T-helper 1 cell treated with Interleukin-12 subunit alpha and Interleukin-12 subunit beta and Interleukin-4 antibody, amounts not matched to agents 30 ng/mL and 1 ng/mL, for 36 hours (primary cell): ENCODE results near the gene TBC1D1. TPM values are rescaled to one million over a fixed set of nuclear protein-coding genes. Genes with fewer than 3 reads are reported as not detected.

Experiments
- intact Hi-C: fragments of 100-400 bp; cut with micrococcal nuclease; formaldehyde crosslinking; loops from one replicate; pipeline ENCODE4 v1.15.1; 2024
- total RNA-seq: library from RNA; stranded (reverse); gene quantifications from 2 replicates; pipeline ENCODE4 v1.2.3, GENCODE V29; 2022

The TBC1D1 gene
- total RNA-seq, 1 donor from 2014 or later: 65.2 TPM

- intact Hi-C loops: no loop called here
Measured at GRCh38 chr4:38117591-38117990, 226.7 kb downstream of the TBC1D1 start.

GRCh38 chr4:38119668-38120385, 228.9 kb downstream of the TBC1D1 start:
- intact Hi-C loops: no loop called here

- intact Hi-C loops: no loop called here
Measured at GRCh38 chr4:38120772-38121171, 229.9 kb downstream of the TBC1D1 start.

GRCh38 chr4:38122060-38122459, 231.2 kb downstream of the TBC1D1 start:
- intact Hi-C loops: no loop called here

GRCh38 chr4:38123555-38123954, 232.7 kb downstream of the TBC1D1 start:
- intact Hi-C loops: no loop called here

- intact Hi-C loops: no loop called here
Measured at GRCh38 chr4:38124961-38125360, 234.1 kb downstream of the TBC1D1 start.

GRCh38 chr4:38125816-38126215, 234.9 kb downstream of the TBC1D1 start:
- intact Hi-C loops: no loop called here

- intact Hi-C loops: loop anchor here (2.0 kb wide), 2 partner anchors 24 to 326 kb away; no protein-coding TSS in a partner anchor
Measured at GRCh38 chr4:38128478-38129459, 237.9 kb downstream of the TBC1D1 start.

GRCh38 chr4:38129460-38130227, 238.8 kb downstream of the TBC1D1 start:
- intact Hi-C loops: loop anchor here (2.0 to 5.0 kb wide), 9 partner anchors 25 to 1843 kb away; partner anchors contain the start of genes PGM2 and UGDH

GRCh38 chr4:38130884-38131283, 240.0 kb downstream of the TBC1D1 start:
- intact Hi-C loops: loop anchor here (1.0 to 5.0 kb wide), 8 partner anchors 154 to 1844 kb away; partner anchors contain the start of genes PGM2 and UGDH

GRCh38 chr4:38131371-38132091, 240.6 kb downstream of the TBC1D1 start:
- intact Hi-C loops: loop anchor here (1.0 to 5.0 kb wide), 23 partner anchors 30 to 1845 kb away; partner anchors contain the start of genes PGM2, RELL1, TBC1D1 and TLR1

- intact Hi-C loops: loop anchor here (1.0 to 5.0 kb wide), 21 partner anchors 29 to 1740 kb away; partner anchors contain the start of genes PGM2, RELL1, TBC1D1 and TLR1
Measured at GRCh38 chr4:38132107-38132673, 241.3 kb downstream of the TBC1D1 start.

- intact Hi-C loops: loop anchor here (1.0 to 5.0 kb wide), 21 partner anchors 28 to 1741 kb away; partner anchors contain the start of genes PGM2, RELL1, TBC1D1 and TLR1
Measured at GRCh38 chr4:38132843-38133662, 242.2 kb downstream of the TBC1D1 start.

- intact Hi-C loops: loop anchor here (2.0 to 5.0 kb wide), 10 partner anchors 55 to 1742 kb away; partner anchors contain the start of genes PGM2, TMEM156 and UGDH
Measured at GRCh38 chr4:38133711-38134480, 243.0 kb downstream of the TBC1D1 start.

GRCh38 chr4:38135201-38135600, 244.3 kb downstream of the TBC1D1 start:
- intact Hi-C loops: no loop called here

GRCh38 chr4:38136604-38137003, 245.7 kb downstream of the TBC1D1 start:
- intact Hi-C loops: no loop called here

GRCh38 chr4:38137080-38137479, 246.2 kb downstream of the TBC1D1 start:
- intact Hi-C loops: no loop called here

- intact Hi-C loops: no loop called here
Measured at GRCh38 chr4:38138363-38138762, 247.5 kb downstream of the TBC1D1 start.
